HEK293T (cell line): ENCODE data around the gene OR6J1.

Experiments used
- BHLHE40 ChIP-seq: fragments of 450-650 bp; IDR thresholded peaks from 2 replicates; pipeline ENCODE4 v1.6.1; 2016; ENCODE audit warnings: mild to moderate bottlenecking, moderate library complexity, borderline replicate concordance
- FOXK2 ChIP-seq: fragments of 450-650 bp; IDR thresholded peaks from 2 replicates; pipeline ENCODE4 v1.6.1; 2016; ENCODE audit warnings: mild to moderate bottlenecking
- L3MBTL2 ChIP-seq: fragments of 450-650 bp; conservative IDR thresholded peaks from 2 replicates; pipeline ENCODE4 v1.6.1; 2016; ENCODE audit warnings: mild to moderate bottlenecking
- TARDBP ChIP-seq: fragments of 450-650 bp; IDR thresholded peaks from 2 replicates; pipeline ENCODE4 v1.6.1; 2016
- ZNF384 ChIP-seq: fragments of 450-650 bp; IDR thresholded peaks from 2 replicates; pipeline ENCODE4 v1.6.1; 2016

DNA sequence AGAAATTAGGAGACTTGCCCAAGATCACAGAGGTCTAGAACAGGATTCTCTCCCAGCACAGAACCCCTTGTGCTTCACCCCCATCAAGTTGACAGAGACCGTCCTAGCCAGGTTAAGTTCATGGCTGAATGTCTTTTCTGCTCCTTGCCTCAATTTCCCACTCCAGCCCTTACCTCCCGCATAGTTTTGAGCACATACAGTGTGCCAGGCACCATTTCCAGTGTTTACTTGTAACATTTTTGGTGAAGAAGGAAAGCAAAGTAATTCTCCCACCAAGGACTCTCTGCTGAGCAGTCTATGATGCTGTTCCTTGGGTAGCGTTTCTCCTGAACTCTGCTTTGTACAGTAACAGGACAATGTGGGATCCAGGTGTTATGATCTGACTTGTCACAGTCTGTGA is 44.8 kb downstream of the OR6J1 start:
- TF ChIP-seq L3MBTL2 (no peak), BHLHE40 (no peak), ZNF384 (no peak), TARDBP (no peak), FOXK2 (no peak)
